CD4-positive, alpha-beta memory T cell (primary cell): ENCODE results near the gene PELI2. TPM values are rescaled to one million over a fixed set of nuclear protein-coding genes. Genes with fewer than 3 reads are reported as not detected.

Experiments
- CTCF ChIA-PET: fragments of 350-600 bp; sonication (Branson Sonifier 250); formaldehyde crosslinking; loops from one replicate; lab custom pipeline; 2021; ENCODE audit warnings: inconsistent platforms; ENCODE audit not compliant: partially characterized antibody; lab: Charles Lee
- POLR2A ChIA-PET: fragments of 350-600 bp; sonication (Branson Sonifier 250); formaldehyde crosslinking; loops from one replicate; lab custom pipeline; 2021; ENCODE audit not compliant: partially characterized antibody; lab: Charles Lee
- DNase-seq, 5 donors: peaks; one replicate each; pipeline versions ENCODE4 v3.0.0 to v3.0.0-alpha.2; 2020 to 2022; ENCODE audit warnings: mixed read lengths in 1 of 5
- H3K27ac ChIP-seq: one replicate; pipeline ENCODE4 v1.7.0; 2013; ENCODE audit warnings: low read depth, low read length
- H3K27me3 ChIP-seq: 2 replicates; pipeline ENCODE4 v1.7.0; 2013; ENCODE audit warnings: mild to moderate bottlenecking, low read length, moderate library complexity; ENCODE audit not compliant: insufficient read depth
- H3K36me3 ChIP-seq: 2 replicates; pipeline ENCODE4 v1.7.0; 2013; ENCODE audit warnings: mild to moderate bottlenecking, low read length, moderate library complexity; ENCODE audit not compliant: insufficient read depth
- H3K4me1 ChIP-seq: 2 replicates; pipeline ENCODE4 v1.7.0; 2013; ENCODE audit warnings: mild to moderate bottlenecking, low read length, moderate library complexity; ENCODE audit not compliant: insufficient read depth
- H3K4me3 ChIP-seq, 2 donors: one replicate each; pipeline ENCODE4 v1.7.0; 2013; ENCODE audit warnings: low read length in 2 of 2, mild to moderate bottlenecking in 1 of 2
- H3K9me3 ChIP-seq, 2 donors: one replicate each; pipeline ENCODE4 v1.7.0; 2013; ENCODE audit warnings: low read length in 2 of 2, control low read depth in 1 of 2; ENCODE audit not compliant: control insufficient read depth in 1 of 2
- H3K27ac Mint-ChIP-seq, 7 donors: one replicate each; pipeline ENCODE4 v1.8.0; 2020 to 2021; ENCODE audit warnings: mixed read lengths in 7 of 7, mild to moderate bottlenecking in 6 of 7, inconsistent platforms in 3 of 7, moderate library complexity in 3 of 7
- H3K27me3 Mint-ChIP-seq, 2 donors: one replicate each; pipeline ENCODE4 v1.8.0; 2020 to 2021; ENCODE audit warnings: mixed read lengths in 2 of 2
- H3K36me3 Mint-ChIP-seq, 2 donors: one replicate each; pipeline ENCODE4 v1.8.0; 2020 to 2021; ENCODE audit warnings: mixed read lengths in 2 of 2, inconsistent platforms in 1 of 2, mild to moderate bottlenecking in 1 of 2
- H3K4me1 Mint-ChIP-seq, 4 donors: one replicate each; pipeline ENCODE4 v1.8.0; 2020 to 2021; ENCODE audit warnings: mixed read lengths in 4 of 4, mild to moderate bottlenecking in 1 of 4
- H3K4me3 Mint-ChIP-seq, 8 donors: one replicate each; pipeline ENCODE4 v1.8.0; 2020 to 2021; ENCODE audit warnings: mixed read lengths in 8 of 8, mild to moderate bottlenecking in 7 of 8, moderate library complexity in 6 of 8, inconsistent platforms in 3 of 8
- H3K9me3 Mint-ChIP-seq, 8 donors: one replicate each; pipeline ENCODE4 v1.8.0; 2020 to 2021; ENCODE audit warnings: mixed read lengths in 8 of 8, mild to moderate bottlenecking in 5 of 8, inconsistent platforms in 3 of 8, moderate library complexity in 1 of 8
- intact Hi-C: fragments of 100-400 bp; cut with micrococcal nuclease; formaldehyde crosslinking; loops from one replicate; pipeline ENCODE4 v1.15.1; 2023
- polyA plus RNA-seq, 2 donors: library from polyadenylated mRNA; unstranded; fragments of 300-500 nt; fragmentation: Illumina TruSeq; gene quantifications; one replicate each; pipeline ENCODE4 v1.2.3, GENCODE V29; 2021
- total RNA-seq, 2 experiments: library from RNA; stranded (reverse); gene quantifications; one replicate each; pipeline ENCODE4 v1.2.3, GENCODE V29; 2021

Gene PELI2
- total and polyA plus RNA-seq, 4 experiments from 2014 or later, result 1.2 to 16.4 (median 7.8) TPM

GRCh38 chr14:56102941-56103340 lies 15.3 kb upstream of the PELI2 start:
- H3K27ac Mint-ChIP-seq, result no peak overlapping the region
- no peaks in the 10 kb centered on the region for H3K4me1 Mint-ChIP-seq
- POLR2A ChIA-PET, result no interaction called here
- Histone ChIP-seq H3K27me3 (no peaks in the 10 kb centered on the region), H3K4me3 (no peak overlapping the region), H3K27ac (no peak overlapping the region), H3K36me3 (no peaks in the 10 kb centered on the region), H3K9me3 (no peaks in the 10 kb centered on the region), H3K4me1 (no peaks in the 10 kb centered on the region)
- H3K27me3 Mint-ChIP-seq, result peaks cover 4 to 16% of the 10 kb centered on the region in 2 donors
- no peaks in the 10 kb centered on the region for H3K36me3 Mint-ChIP-seq
- no peak overlapping the region for H3K4me3 Mint-ChIP-seq
- H3K9me3 Mint-ChIP-seq, result no peaks in the 10 kb centered on the region
- CTCF ChIA-PET, result no interaction called here
- intact Hi-C loops, result no loop called here
- no peak for DNase-seq

GRCh38 chr14:56107615-56108014 lies 10.6 kb upstream of the PELI2 start:
- Mint-ChIP-seq H3K27ac (no peak overlapping the region), H3K36me3 (no peaks in the 10 kb centered on the region), H3K9me3 (peaks cover 0 to 4% (median 0%) of the 10 kb centered on the region in 8 donors), H3K27me3 (peaks cover 0 to 4% of the 10 kb centered on the region in 2 donors), H3K4me1 (peaks cover 0 to 2% (median 1%) of the 10 kb centered on the region in 4 donors), H3K4me3 (no peak overlapping the region)
- Histone ChIP-seq H3K4me1 (no peaks in the 10 kb centered on the region), H3K9me3 (no peaks in the 10 kb centered on the region), H3K27ac (no peak overlapping the region), H3K36me3 (no peaks in the 10 kb centered on the region), H3K27me3 (no peaks in the 10 kb centered on the region), H3K4me3 (no peak overlapping the region)
- CTCF ChIA-PET, result interaction anchor here (1.4 kb wide), 1 partner anchor 9 kb away, joined by 5 read pairs; no protein-coding TSS in a partner anchor
- no peak for DNase-seq
- POLR2A ChIA-PET, result interaction anchor here (1.0 kb wide), 1 partner anchor 10 kb away, joined by 4 read pairs; the partner anchor contains the start of gene PELI2
- intact Hi-C loops, result no loop called here

GRCh38 chr14:56108057-56108456 lies 10.2 kb upstream of the PELI2 start:
- no peaks in the 10 kb centered on the region for H3K4me1 ChIP-seq
- ChIA-PET CTCF (interaction anchor here (1.4 kb wide), 1 partner anchor 9 kb away, joined by 5 read pairs; no protein-coding TSS in a partner anchor), POLR2A (no interaction called here)
- peaks cover 0 to 5% (median 5%) of the 10 kb centered on the region in 4 donors for H3K4me1 Mint-ChIP-seq
- no peak overlapping the region for H3K4me3 ChIP-seq
- peaks cover 0 to 4% of the 10 kb centered on the region in 2 donors for H3K27me3 Mint-ChIP-seq
- H3K36me3 ChIP-seq, result no peaks in the 10 kb centered on the region
- H3K4me3 Mint-ChIP-seq, result no peak overlapping the region
- H3K27ac ChIP-seq, result no peak overlapping the region
- H3K36me3 Mint-ChIP-seq, result no peaks in the 10 kb centered on the region
- no peak overlapping the region for H3K27ac Mint-ChIP-seq
- H3K9me3 Mint-ChIP-seq, result peaks cover 0 to 4% (median 0%) of the 10 kb centered on the region in 8 donors
- intact Hi-C loops, result no loop called here
- no peak for DNase-seq
- H3K9me3 ChIP-seq, result no peaks in the 10 kb centered on the region
- H3K27me3 ChIP-seq, result no peaks in the 10 kb centered on the region

- H3K36me3 Mint-ChIP-seq, result peaks cover 0 to 2% of the 10 kb centered on the region in 2 donors
- ChIA-PET CTCF (no interaction called here), POLR2A (no interaction called here)
- no peaks in the 10 kb centered on the region for H3K27me3 Mint-ChIP-seq
- H3K27ac ChIP-seq, result no peak overlapping the region
- no peaks in the 10 kb centered on the region for H3K36me3 ChIP-seq
- H3K27me3 ChIP-seq, result no peaks in the 10 kb centered on the region
- H3K4me3 Mint-ChIP-seq, result no peak overlapping the region
- no peak overlapping the region for H3K27ac Mint-ChIP-seq
- peaks cover 17% of the 10 kb centered on the region for H3K4me1 ChIP-seq
- H3K9me3 Mint-ChIP-seq, result peaks cover 0 to 4% (median 0%) of the 10 kb centered on the region in 8 donors
- no peak for DNase-seq
- H3K9me3 ChIP-seq, result no peaks in the 10 kb centered on the region
- no peak overlapping the region for H3K4me3 ChIP-seq
- intact Hi-C loops, result loop anchor here (10.0 kb wide), 1 partner anchor 678 kb away; no protein-coding TSS in a partner anchor
- peaks cover 20 to 26% (median 23%) of the 10 kb centered on the region in 4 donors for H3K4me1 Mint-ChIP-seq
These were observed 5.4 kb upstream of the PELI2 start for GRCh38 chr14:56112781-56113180.

- intact Hi-C loops, result loop anchor here (5.0 to 10.0 kb wide), 5 partner anchors 153 to 1548 kb away; partner anchors contain the start of genes SAMD4A and TMEM260
- no peaks in the 10 kb centered on the region for H3K36me3 ChIP-seq
- DNase-seq, result no peak
- H3K4me3 Mint-ChIP-seq, result no peak overlapping the region
- H3K4me3 ChIP-seq, result no peak overlapping the region
- peak overlapping the region; percentile 8 to 74 (median 56) for H3K27ac Mint-ChIP-seq
- no peak overlapping the region for H3K27ac ChIP-seq
- peaks cover 0 to 4% of the 10 kb centered on the region in 2 donors for H3K27me3 Mint-ChIP-seq
- peaks cover 0 to 5% of the 10 kb centered on the region in 2 donors for H3K36me3 Mint-ChIP-seq
- CTCF ChIA-PET, result interaction anchor here (2.1 kb wide), 1 partner anchor 8 kb away, joined by 5 read pairs; no protein-coding TSS in a partner anchor
- peaks cover 28% of the 10 kb centered on the region for H3K4me1 ChIP-seq
- POLR2A ChIA-PET, result interaction anchor here (1.0 to 1.1 kb wide), 2 partner anchors 536 to 843 kb away, joined by 3 read pairs; partner anchors contain the start of gene KTN1
- peaks cover 0 to 4% (median 0%) of the 10 kb centered on the region in 8 donors for H3K9me3 Mint-ChIP-seq
- no peaks in the 10 kb centered on the region for H3K27me3 ChIP-seq
- peaks cover 32 to 39% (median 35%) of the 10 kb centered on the region in 4 donors for H3K4me1 Mint-ChIP-seq
- no peaks in the 10 kb centered on the region for H3K9me3 ChIP-seq
These were observed 2.8 kb upstream of the PELI2 start for GRCh38 chr14:56115334-56115870.

- POLR2A ChIA-PET, result interaction anchor here (1.0 to 1.1 kb wide), 2 partner anchors 537 to 844 kb away, joined by 3 read pairs; partner anchors contain the start of gene KTN1
These were observed 2.0 kb upstream of the PELI2 start for GRCh38 chr14:56115976-56116893.

More at GRCh38 chr14:56115976-56116893, 2.0 kb upstream of the PELI2 start:
- Mint-ChIP-seq H3K27me3 (peaks cover 0 to 4% of the 10 kb centered on the region in 2 donors), H3K27ac (peak overlapping the region; percentile 62 to 86 (median 72)), H3K4me1 (peaks cover 36 to 47% (median 40%) of the 10 kb centered on the region in 4 donors), H3K36me3 (peaks cover 0 to 5% of the 10 kb centered on the region in 2 donors), H3K9me3 (no peaks in the 10 kb centered on the region), H3K4me3 (peak overlapping the region; percentile 3 to 67 (median 40))
- Histone ChIP-seq H3K36me3 (no peaks in the 10 kb centered on the region), H3K4me3 (no peak overlapping the region), H3K4me1 (peaks cover 31% of the 10 kb centered on the region), H3K27ac (peak overlapping the region; percentile 38), H3K27me3 (no peaks in the 10 kb centered on the region), H3K9me3 (no peaks in the 10 kb centered on the region)
- peak in 4 of 5 donors; percentile 17 to 28 (median 22) for DNase-seq
- intact Hi-C loops, result loop anchor here (5.0 to 10.0 kb wide), 5 partner anchors 154 to 1549 kb away; partner anchors contain the start of genes SAMD4A and TMEM260
- CTCF ChIA-PET, result interaction anchor here (1.0 to 2.1 kb wide), 3 partner anchors 9 to 384 kb away, joined by 3 to 5 read pairs (median 5); no protein-coding TSS in a partner anchor
